H1 (cell line): ENCODE results near the gene GPR39. TPM values are rescaled to one million over a fixed set of nuclear protein-coding genes. Genes with fewer than 3 reads are reported as not detected.

Source experiments
- BCL11A ChIP-seq, 2 experiments: IDR thresholded peaks; one replicate each; pipeline ENCODE4 v1.6.1; 2011; ENCODE audit warnings: low read depth in 2 of 2, low read length in 2 of 2, mild to moderate bottlenecking in 2 of 2
- GABPA ChIP-seq: IDR thresholded peaks from 2 replicates; pipeline ENCODE4 v1.6.1; 2011; ENCODE audit warnings: mild to moderate bottlenecking, low read length, moderate library complexity, borderline replicate concordance; ENCODE audit not compliant: insufficient read depth
- JUND ChIP-seq: IDR thresholded peaks from 2 replicates; pipeline ENCODE4 v1.6.1; 2011; ENCODE audit warnings: mild to moderate bottlenecking, improper control_type of control experiment, low read length
- SAP30 ChIP-seq: fragments of 300-600 bp; sonication (generic); IDR thresholded peaks from 2 replicates; pipeline ENCODE4 v1.7.1; 2012; ENCODE audit warnings: low read length, moderate library complexity, mild to moderate bottlenecking, inconsistent platforms; ENCODE audit not compliant: insufficient read depth, insufficient replicate concordance
- ZNF274 ChIP-seq: IDR thresholded peaks from 2 replicates; pipeline ENCODE4 v1.7.0; 2012; ENCODE audit warnings: low read length, borderline replicate concordance; ENCODE audit errors: extremely low read depth
- polyA plus RNA-seq, 7 experiments: library from polyadenylated mRNA; depleted of rRNA in 3 of 7; stranded (reverse) in 5 of 7; unstranded in 2 of 7; fragments of >200 nt in 5 of 7; fragments of 200-250 nt in 2 of 7; gene quantifications; 1 replicate in 5 of 7; 2 replicates in 1 of 7; 4 replicates in 1 of 7; pipeline versions ENCODE4 v1.2.1 to v1.2.3, GENCODE V29; 2011 to 2013; ENCODE audit warnings: missing spikeins in 2 of 7, mixed read lengths in 2 of 7
- total RNA-seq: library from RNA; stranded (reverse); fragmentation: NEBNext Ultra II Directional; extraction: Animal tissue kit (Norgen Biotek cat#: 25700); gene quantifications from 2 replicates; pipeline ENCODE4 v1.2.1, GENCODE V29; 2021

GPR39 gene
- total and polyA plus RNA-seq, 2 of the 8 experiments (the other 6 are each of a cell fraction or from before 2014, with no cell fraction given): 0.63 to 2.7 TPM

- TF ChIP-seq GABPA: no peak
- TF ChIP-seq BCL11A (IDR thresholded peaks at IDR 0.05; ENCODE audit: low read depth in 2 of 2, low read length in 2 of 2): no peak
- no peak for TF ChIP-seq JUND
- TF ChIP-seq ZNF274: no peak
- no peak for TF ChIP-seq SAP30
- TF ChIP-seq, all 59 proteins: peak for 0
Observed at GRCh38 chr2:132374151-132374550, 42.5 kb upstream of the GPR39 start (continued).
